Activated T-cell treated with anti-CD3 and anti-CD28 coated beads, Interleukin-2, amount 50 U/mL, for 4 hours (primary cell): ENCODE data around the gene DDX39A. TPM values are rescaled to one million over a fixed set of nuclear protein-coding genes. Genes with fewer than 3 reads are reported as not detected.

Experiments
- ATAC-seq, 2 donors: fragments of 200-7000 bp; cut with Tn5 transposase; one replicate each; pipeline ENCODE4 v1.10.0; 2021
- DNase-seq: peaks from one replicate; pipeline ENCODE4 v3.0.0-alpha.2; 2020
- H3K27me3 Mint-ChIP-seq: one replicate; pipeline ENCODE4 v1.8.0; 2021; ENCODE audit warnings: low read depth, mixed read lengths
- H3K36me3 Mint-ChIP-seq: one replicate; pipeline ENCODE4 v1.8.0; 2022; ENCODE audit warnings: mixed read lengths; ENCODE audit not compliant: insufficient read depth
- H3K4me1 Mint-ChIP-seq: one replicate; pipeline ENCODE4 v1.8.0; 2021; ENCODE audit warnings: low read depth, mixed read lengths
- H3K4me3 Mint-ChIP-seq: one replicate; pipeline ENCODE4 v1.8.0; 2021; ENCODE audit warnings: mild to moderate bottlenecking, moderate library complexity, mixed read lengths
- H3K9me3 Mint-ChIP-seq: one replicate; pipeline ENCODE4 v1.8.0; 2021; ENCODE audit warnings: mixed read lengths
- total RNA-seq, 3 donors: library from RNA; stranded (reverse); gene quantifications; one replicate each; pipeline ENCODE4 v1.2.1, GENCODE V29; 2021

DDX39A gene
- total RNA-seq, 3 donors from 2014 or later, result 538 to 557 (median 548) TPM

GRCh38 chr19:14441041-14441938 is 22.1 kb upstream of the DDX39A start:
- ATAC-seq (no peak), DNase-seq (no peak)
- Mint-ChIP-seq H3K4me3 (peak overlapping the region; percentile 90), H3K27me3 (no peaks in the 10 kb centered on the region), H3K4me1 (peaks cover 46% of the 10 kb centered on the region), H3K9me3 (no peaks in the 10 kb centered on the region), H3K36me3 (peaks cover 23% of the 10 kb centered on the region)

- H3K27me3 Mint-ChIP-seq, result no peaks in the 10 kb centered on the region
- peak overlapping the region; percentile 90 for H3K4me3 Mint-ChIP-seq
- H3K9me3 Mint-ChIP-seq, result no peaks in the 10 kb centered on the region
- H3K4me1 Mint-ChIP-seq, result peaks cover 50% of the 10 kb centered on the region
- H3K36me3 Mint-ChIP-seq, result peaks cover 19% of the 10 kb centered on the region
- peak; percentile 65 for DNase-seq
- ATAC-seq, result peak; percentile 99
These were observed 20.9 kb upstream of the DDX39A start for GRCh38 chr19:14440049-14440448.

DNA sequence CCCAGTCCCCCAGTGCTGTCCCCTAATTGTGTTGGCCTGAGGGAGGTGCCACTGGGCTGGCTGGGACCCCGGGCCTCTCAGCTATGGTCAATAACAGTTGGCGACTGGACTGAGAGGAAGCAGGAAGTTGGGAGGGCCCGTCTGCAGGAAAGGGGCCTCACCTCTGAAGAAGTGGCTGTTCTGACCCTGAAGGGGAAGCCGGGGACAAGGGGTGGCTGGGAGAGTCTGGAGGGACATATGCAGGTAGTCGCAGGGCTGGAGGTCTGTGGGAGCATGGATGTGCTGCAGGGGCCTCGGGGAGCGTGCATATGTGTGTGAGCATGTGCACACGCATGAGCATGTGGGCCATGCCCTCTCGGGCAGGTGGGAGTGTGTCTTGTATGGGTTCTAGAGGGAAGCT is 19.9 kb upstream of the DDX39A start:
- H3K4me1 Mint-ChIP-seq, result peaks cover 56% of the 10 kb centered on the region
- DNase-seq (no peak), ATAC-seq (no peak)
- no peaks in the 10 kb centered on the region for H3K9me3 Mint-ChIP-seq
- peak overlapping the region; percentile 90 for H3K4me3 Mint-ChIP-seq
- H3K27me3 Mint-ChIP-seq, result no peaks in the 10 kb centered on the region
- H3K36me3 Mint-ChIP-seq, result peaks cover 11% of the 10 kb centered on the region

DNA sequence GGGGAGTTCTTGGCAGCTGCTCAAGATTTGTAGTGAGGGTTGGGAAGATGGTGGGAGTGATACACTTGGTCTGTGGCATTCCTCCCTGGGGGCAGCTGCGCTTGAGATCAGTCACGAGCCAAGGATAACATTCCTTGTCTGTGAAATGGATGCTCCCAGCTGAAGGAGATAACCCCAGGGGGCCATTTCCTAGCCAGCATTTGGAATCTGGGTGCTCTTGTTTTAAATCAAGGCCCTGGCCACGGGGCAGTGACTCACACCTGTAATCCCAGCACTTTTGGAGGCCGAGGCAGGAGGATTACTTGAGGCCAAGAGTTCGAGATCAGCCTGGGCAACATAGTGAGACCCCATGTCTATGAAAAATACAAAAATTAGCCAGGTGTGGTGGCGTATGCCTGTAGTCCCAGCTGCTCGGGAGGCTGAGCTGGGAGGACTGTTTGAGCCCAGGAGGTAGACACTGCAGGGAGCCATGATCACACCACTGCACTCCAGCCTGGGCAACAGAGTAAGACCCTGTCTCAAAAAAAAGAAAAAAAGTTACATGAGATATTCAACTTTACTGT is 18.5 kb upstream of the DDX39A start:
- no peaks in the 10 kb centered on the region for H3K9me3 Mint-ChIP-seq
- no peaks in the 10 kb centered on the region for H3K27me3 Mint-ChIP-seq
- H3K4me1 Mint-ChIP-seq, result peaks cover 48% of the 10 kb centered on the region
- DNase-seq (no peak), ATAC-seq (no peak)
- H3K36me3 Mint-ChIP-seq, result peaks cover 4% of the 10 kb centered on the region
- no peak overlapping the region for H3K4me3 Mint-ChIP-seq

GRCh38 chr19:14435320-14436050 is 16.3 kb upstream of the DDX39A start:
- Mint-ChIP-seq H3K4me1 (peaks cover 51% of the 10 kb centered on the region), H3K4me3 (peak overlapping the region; percentile 81), H3K9me3 (no peaks in the 10 kb centered on the region), H3K36me3 (no peaks in the 10 kb centered on the region), H3K27me3 (no peaks in the 10 kb centered on the region)
- ATAC-seq (no peak), DNase-seq (no peak)

DNA sequence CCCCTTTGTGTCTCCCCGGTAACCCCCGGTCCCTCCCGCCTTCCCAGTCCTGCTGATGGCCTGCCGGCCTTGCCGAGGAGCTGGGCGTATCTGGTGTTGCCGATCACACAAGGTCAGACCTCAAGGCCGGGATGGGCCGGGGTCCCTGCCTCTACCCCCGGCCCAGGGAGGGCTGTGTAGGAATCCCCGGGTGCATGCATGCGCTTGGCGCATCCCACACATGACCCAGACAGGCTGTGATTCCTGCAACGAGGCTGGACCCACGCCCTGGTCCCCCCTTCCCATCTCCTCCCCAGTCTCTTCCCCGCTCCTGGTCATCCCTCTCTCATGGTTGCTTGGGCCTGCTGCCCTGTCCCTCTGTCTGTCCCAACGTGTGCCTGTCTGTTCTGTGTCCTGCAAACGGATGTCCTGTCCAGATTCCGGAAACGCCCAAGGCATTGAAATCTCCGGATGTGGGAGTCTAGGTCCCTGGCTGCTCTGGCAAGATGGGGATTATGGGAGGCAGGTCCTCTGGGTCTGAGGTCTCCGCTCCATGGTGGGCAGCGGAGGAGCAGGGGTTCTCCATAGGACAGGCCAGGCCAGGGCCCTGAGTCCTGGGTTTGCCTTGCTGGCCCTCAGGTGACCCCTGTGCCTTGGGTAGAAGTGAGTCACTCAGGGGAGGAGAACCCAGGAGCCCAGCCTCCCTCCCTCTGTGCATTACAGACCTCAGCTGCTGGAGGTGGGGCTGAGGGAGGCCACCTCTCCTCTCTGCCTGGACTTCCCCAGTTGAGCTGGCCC is 15.6 kb upstream of the DDX39A start:
- Mint-ChIP-seq H3K9me3 (no peaks in the 10 kb centered on the region), H3K27me3 (no peaks in the 10 kb centered on the region), H3K36me3 (no peaks in the 10 kb centered on the region), H3K4me3 (peak overlapping the region; percentile 81), H3K4me1 (peaks cover 44% of the 10 kb centered on the region)
- DNase-seq (peak; percentile 37), ATAC-seq (peak; percentile 45 to 53)

GRCh38 chr19:14433554-14434501 is 14.7 kb upstream of the DDX39A start:
- peaks cover 37% of the 10 kb centered on the region for H3K4me1 Mint-ChIP-seq
- peak overlapping the region; percentile 81 for H3K4me3 Mint-ChIP-seq
- DNase-seq, result peak; percentile 63
- peak; percentile 46 to 49 for ATAC-seq
- no peaks in the 10 kb centered on the region for H3K9me3 Mint-ChIP-seq
- no peaks in the 10 kb centered on the region for H3K27me3 Mint-ChIP-seq
- H3K36me3 Mint-ChIP-seq, result no peaks in the 10 kb centered on the region

- no peaks in the 10 kb centered on the region for H3K27me3 Mint-ChIP-seq
- no peaks in the 10 kb centered on the region for H3K36me3 Mint-ChIP-seq
- peak; percentile 51 to 53 for ATAC-seq
- no peaks in the 10 kb centered on the region for H3K9me3 Mint-ChIP-seq
- DNase-seq, result peak; percentile 43
- H3K4me3 Mint-ChIP-seq, result peak within 1 kb of the TSS; percentile 82
- peaks cover 30% of the 10 kb centered on the region for H3K4me1 Mint-ChIP-seq
These were observed 13.8 kb upstream of the DDX39A start, which contains the start of gene PKN1 for GRCh38 chr19:14432791-14433553. PKN1 (plus strand) TSS chr19:14433306; CDS start chr19:14433522, 216 bp downstream.

DNA sequence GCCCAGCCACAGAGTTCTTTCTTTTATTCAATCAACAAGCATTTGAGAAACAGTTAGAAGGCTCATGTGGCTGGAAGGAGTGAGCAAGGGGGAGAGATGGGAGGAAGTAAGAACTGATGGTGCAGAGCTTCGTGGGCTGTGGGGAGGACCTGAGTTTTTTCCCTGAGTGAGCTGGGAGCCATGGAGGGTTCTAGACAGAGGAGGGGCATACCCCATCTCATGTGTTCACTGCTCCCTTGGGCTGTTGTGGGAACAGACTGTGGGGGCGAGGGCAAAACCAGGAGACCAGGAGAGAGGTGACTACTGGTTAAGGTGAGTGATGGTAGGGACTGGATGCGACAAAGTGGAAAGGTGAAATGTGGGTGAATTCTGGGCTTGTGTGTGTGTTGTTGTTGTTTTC is 11.6 kb upstream of the DDX39A start:
- no peak for ATAC-seq

DNA sequence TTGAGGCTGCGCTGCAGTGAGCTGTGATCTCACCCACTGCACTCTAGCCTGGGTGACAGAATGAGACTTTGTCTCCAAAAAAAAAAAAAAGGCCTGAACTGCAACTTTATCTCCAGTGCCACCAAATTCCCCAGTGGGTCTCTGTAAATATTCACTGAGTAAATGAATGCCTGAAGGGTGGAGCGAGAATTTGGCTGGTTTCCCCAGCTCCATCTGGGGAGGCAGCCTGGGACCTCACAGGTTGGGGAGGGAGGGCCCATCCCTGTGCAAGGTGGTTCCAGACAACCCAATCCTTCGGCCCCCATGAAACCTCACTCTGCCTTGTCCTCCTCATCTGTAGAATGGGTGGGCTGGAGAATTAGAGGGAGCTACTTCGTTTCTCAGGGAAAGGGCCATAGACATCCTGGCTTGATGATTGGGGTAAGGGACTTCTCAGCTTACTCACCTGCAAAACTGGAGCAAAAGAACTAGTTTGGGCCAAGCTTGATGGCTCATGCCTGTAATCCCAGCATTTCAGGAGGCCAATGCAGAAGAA is 9.8 kb upstream of the DDX39A start:
- Mint-ChIP-seq H3K27me3 (no peaks in the 10 kb centered on the region), H3K4me3 (no peak overlapping the region), H3K9me3 (no peaks in the 10 kb centered on the region), H3K4me1 (peaks cover 13% of the 10 kb centered on the region), H3K36me3 (no peaks in the 10 kb centered on the region)
- ATAC-seq, result no peak
- DNase-seq, result no peak

More for the DNA sequence above, 11.6 kb upstream of the DDX39A start:
- no peaks in the 10 kb centered on the region for H3K27me3 Mint-ChIP-seq
- no peaks in the 10 kb centered on the region for H3K36me3 Mint-ChIP-seq
- no peaks in the 10 kb centered on the region for H3K9me3 Mint-ChIP-seq
- no peak for DNase-seq
- peak overlapping the region; percentile 20 for H3K4me3 Mint-ChIP-seq
- peaks cover 27% of the 10 kb centered on the region for H3K4me1 Mint-ChIP-seq

GRCh38 chr19:14427461-14427860 is 8.3 kb upstream of the DDX39A start:
- no peak for ATAC-seq
- no peaks in the 10 kb centered on the region for H3K9me3 Mint-ChIP-seq
- no peak overlapping the region for H3K4me3 Mint-ChIP-seq
- no peaks in the 10 kb centered on the region for H3K27me3 Mint-ChIP-seq
- H3K4me1 Mint-ChIP-seq, result peaks cover 11% of the 10 kb centered on the region
- H3K36me3 Mint-ChIP-seq, result no peaks in the 10 kb centered on the region
- DNase-seq, result no peak

- Mint-ChIP-seq H3K9me3 (no peaks in the 10 kb centered on the region), H3K4me3 (no peak overlapping the region), H3K4me1 (peaks cover 2% of the 10 kb centered on the region), H3K27me3 (no peaks in the 10 kb centered on the region), H3K36me3 (no peaks in the 10 kb centered on the region)
- ATAC-seq (no peak), DNase-seq (no peak)
These were observed 6.6 kb upstream of the DDX39A start for GRCh38 chr19:14425696-14426138.
